ENCODE measurements around the gene DEF6.

DEF6 gene

DNA sequence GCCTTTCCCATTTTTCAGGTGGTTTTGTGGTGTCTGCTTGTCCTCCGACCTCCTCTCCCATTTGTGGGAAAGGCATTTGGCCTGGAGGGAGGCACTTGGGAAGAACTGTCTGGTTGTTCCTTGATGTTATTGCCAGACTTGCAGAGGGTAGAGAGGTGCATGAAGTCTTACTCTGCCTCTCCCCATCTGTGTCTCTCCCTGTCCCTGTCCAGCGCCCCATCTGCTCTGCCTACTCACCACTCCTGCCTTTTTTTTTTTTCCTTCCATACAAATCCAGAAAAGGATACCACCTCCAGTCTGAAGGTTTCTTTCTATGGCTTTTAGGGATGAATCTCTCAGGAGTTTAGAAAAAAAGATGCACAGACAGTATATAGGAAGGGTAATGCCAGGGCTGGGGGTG, 64.6 kb downstream of the DEF6 start:
- POLR2A ChIA-PET, result no interaction called here
- no peak for DNase-seq (ENCODE audit: low read depth, low spot score)
- no peak overlapping the region for H3K4me3 ChIP-seq (ENCODE audit: low read depth, low read length)
- CTCF ChIA-PET, result interaction anchor here (2.0 to 2.3 kb wide), 2 partner anchors 85 to 87 kb away, joined by 5 to 9 read pairs; no protein-coding TSS in a partner anchor
- TF ChIP-seq, protein P1, sequence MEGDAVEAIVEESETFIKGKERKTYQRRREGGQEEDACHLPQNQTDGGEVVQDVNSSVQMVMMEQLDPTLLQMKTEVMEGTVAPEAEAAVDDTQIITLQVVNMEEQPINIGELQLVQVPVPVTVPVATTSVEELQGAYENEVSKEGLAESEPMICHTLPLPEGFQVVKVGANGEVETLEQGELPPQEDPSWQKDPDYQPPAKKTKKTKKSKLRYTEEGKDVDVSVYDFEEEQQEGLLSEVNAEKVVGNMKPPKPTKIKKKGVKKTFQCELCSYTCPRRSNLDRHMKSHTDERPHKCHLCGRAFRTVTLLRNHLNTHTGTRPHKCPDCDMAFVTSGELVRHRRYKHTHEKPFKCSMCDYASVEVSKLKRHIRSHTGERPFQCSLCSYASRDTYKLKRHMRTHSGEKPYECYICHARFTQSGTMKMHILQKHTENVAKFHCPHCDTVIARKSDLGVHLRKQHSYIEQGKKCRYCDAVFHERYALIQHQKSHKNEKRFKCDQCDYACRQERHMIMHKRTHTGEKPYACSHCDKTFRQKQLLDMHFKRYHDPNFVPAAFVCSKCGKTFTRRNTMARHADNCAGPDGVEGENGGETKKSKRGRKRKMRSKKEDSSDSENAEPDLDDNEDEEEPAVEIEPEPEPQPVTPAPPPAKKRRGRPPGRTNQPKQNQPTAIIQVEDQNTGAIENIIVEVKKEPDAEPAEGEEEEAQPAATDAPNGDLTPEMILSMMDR (IDR thresholded peaks at IDR 0.05; ENCODE audit: insufficient read depth, low read length, missing control alignments), result no peak

DNA sequence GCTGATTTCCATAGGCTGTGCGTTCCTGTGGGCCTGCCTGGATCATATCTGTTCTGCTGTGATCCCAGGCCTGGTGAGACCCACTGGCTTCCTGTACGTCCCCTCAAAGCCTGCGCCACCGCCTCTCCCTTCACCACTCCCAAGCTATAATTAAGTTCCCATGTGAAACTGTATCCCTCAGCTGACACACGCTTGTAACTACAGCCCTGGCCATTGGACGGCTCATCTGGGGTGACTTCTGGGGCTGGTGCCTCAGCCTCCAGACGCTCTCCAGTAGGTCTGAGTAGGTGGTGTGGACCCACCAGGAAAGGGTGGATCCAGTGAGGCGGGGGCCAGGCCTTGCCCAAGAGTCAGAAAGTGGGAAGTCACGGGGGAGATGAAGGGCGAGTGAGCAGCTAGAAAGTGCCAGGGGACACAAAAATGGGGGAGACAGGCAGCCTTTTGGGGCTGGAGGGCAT, 65.7 kb downstream of the DEF6 start:
- ChIA-PET CTCF (interaction anchor here (1.1 to 3.1 kb wide), 5 partner anchors 14 to 86 kb away, joined by 3 to 9 read pairs (median 9); no protein-coding TSS in a partner anchor), POLR2A (interaction anchor here (0.7 kb wide), 1 partner anchor 9 kb away, joined by 3 read pairs; no protein-coding TSS in a partner anchor)
- H3K4me3 ChIP-seq (ENCODE audit: low read depth, low read length), result no peak overlapping the region
- DNase-seq (ENCODE audit: low read depth, low spot score), result no peak
- TF ChIP-seq, protein P1 (IDR thresholded peaks at IDR 0.05; ENCODE audit: insufficient read depth, low read length, missing control alignments), result no peak

DNA sequence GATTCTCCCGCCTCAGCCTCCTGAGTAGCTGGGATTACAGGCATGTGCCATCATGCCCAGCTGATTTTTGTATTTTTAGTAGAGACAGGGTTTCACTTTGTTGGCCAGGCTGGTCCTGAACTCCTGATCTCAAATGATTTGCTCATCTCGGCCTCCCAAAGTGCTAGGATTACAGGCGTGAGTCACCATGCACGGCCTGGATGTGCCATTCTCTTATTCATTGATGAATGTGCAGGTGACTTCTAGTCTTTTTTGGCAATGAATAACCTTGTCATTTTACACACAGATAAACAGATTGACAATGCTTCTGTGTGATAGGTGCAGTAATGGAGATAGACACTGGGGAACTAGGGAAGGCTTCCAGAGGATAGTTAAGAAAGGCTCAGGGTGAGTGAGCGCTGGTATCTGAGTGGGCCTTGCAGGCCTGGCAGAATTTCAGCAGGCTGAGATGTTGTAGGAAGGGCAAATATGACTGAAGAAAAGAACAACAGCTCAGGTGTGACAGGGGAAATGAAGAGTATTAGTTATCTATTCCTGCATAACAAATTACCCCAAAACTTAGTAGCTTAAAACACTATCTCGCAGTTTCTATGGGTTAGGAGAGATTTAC, 68.1 kb downstream of the DEF6 start:
- no peak overlapping the region for H3K4me3 ChIP-seq (ENCODE audit: low read depth, low read length)
- CTCF ChIA-PET, result interaction anchor here (1.0 to 3.1 kb wide), 3 partner anchors 23 to 55 kb away, joined by 3 to 9 read pairs (median 3); partner anchors contain the start of gene PPARD
- DNase-seq (ENCODE audit: low read depth, low spot score), result no peak
- TF ChIP-seq, protein P1 (IDR thresholded peaks at IDR 0.05; ENCODE audit: insufficient read depth, low read length, missing control alignments), result no peak
- POLR2A ChIA-PET, result no interaction called here

DNA sequence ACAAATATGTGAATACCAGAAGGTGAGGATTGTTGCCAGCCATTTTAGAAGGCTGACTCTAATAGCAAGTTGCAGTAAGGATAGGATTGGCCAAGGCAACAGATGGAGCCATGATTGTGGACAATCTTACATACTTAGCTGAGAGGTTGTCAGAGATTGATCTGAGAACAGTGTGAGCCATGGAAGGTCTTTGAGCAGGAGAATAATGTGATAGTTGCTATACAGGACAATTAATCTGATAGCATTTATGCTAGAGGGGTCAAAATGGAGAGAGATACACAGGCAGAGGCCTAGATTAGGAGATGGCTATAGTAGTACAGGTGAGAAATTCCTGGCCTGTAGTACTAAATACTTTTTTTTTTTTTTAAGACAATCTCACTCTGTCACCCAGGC, 68.6 kb downstream of the DEF6 start:
- no peak overlapping the region for H3K4me3 ChIP-seq (ENCODE audit: low read depth, low read length)
- no peak for DNase-seq (ENCODE audit: low read depth, low spot score)
- ChIA-PET POLR2A (no interaction called here), CTCF (interaction anchor here (1.0 kb wide), 1 partner anchor 23 kb away, joined by 3 read pairs; the partner anchor contains the start of gene PPARD)
- TF ChIP-seq, protein P1 (IDR thresholded peaks at IDR 0.05; ENCODE audit: insufficient read depth, low read length, missing control alignments), result no peak

DNA sequence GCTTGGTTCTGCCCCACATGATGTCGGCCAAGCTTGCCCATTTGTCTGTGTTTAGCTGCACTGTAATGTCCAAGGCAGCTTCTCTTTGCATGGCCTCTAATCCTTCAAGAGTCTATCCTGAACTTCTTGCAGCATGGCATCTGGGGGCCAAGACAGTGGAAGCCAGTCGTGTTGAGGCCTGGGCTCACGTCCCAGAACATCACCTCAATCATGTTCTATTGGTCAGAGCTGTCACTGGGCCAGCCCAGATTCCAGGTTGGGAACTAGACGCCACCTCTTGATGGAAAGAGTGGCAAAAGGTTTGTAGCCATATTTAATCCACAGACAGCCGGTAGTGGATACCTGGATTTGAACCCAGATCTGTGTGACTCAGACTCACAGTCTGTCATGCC, 70.0 kb downstream of the DEF6 start:
- no peak for DNase-seq (ENCODE audit: low read depth, low spot score)
- TF ChIP-seq, protein P1 (IDR thresholded peaks at IDR 0.05; ENCODE audit: insufficient read depth, low read length, missing control alignments), result no peak
- no peak overlapping the region for H3K4me3 ChIP-seq (ENCODE audit: low read depth, low read length)
- ChIA-PET POLR2A (no interaction called here), CTCF (interaction anchor here (0.6 to 1.7 kb wide), 5 partner anchors 10 to 81 kb away, joined by 3 to 6 read pairs (median 5); partner anchors contain the start of gene PPARD)

DNA sequence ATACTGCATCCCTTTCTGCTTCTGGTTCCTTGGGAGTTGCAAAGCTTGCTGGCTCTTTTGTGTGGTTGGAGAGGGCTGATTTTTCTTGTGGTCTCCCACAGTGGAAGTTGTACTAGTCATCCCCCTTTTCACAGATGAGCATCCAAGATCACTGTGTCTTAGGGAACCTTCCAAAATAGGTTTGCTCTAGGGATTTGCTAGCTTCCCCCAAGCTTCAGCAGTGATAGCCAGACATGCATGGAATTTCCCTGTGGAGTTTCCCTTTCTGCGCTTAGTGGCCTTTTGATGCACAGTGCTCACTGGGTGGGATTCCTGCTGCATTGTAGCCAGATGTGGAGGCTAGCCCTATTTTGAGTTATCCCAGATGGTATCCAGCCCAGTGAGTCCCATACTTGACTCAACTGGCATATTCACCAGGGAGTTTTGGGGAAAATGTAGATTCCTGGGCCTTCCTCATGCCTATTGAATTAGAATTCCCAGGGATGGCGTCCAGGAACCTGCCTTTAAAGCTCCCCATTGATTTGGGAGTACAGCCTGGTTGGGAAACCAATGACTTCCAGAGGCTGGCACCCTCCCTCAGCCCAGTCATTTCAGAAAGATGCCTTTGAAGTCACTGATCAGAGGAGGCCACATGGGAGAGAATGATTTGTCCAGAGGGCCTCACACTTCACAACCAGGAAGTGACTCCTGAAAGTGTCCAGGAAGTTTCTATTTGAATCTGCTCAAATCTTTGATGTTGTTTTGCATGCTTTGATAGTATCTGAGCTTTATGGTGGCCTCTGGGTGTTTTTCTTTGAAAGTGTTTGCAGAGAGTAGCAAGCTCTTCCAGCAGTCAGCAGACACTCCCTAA, 70.6 kb downstream of the DEF6 start:
- peak; percentile 75 for DNase-seq (ENCODE audit: low read depth, low spot score)
- TF ChIP-seq, protein P1 (IDR thresholded peaks at IDR 0.05; ENCODE audit: insufficient read depth, low read length, missing control alignments), result no peak
- POLR2A ChIA-PET, result no interaction called here
- H3K4me3 ChIP-seq (ENCODE audit: low read depth, low read length), result no peak overlapping the region
- CTCF ChIA-PET, result interaction anchor here (1.2 to 1.7 kb wide), 5 partner anchors 11 to 81 kb away, joined by 4 to 6 read pairs (median 5); partner anchors contain the start of gene PPARD

All from AG04449 (cell line).